Stimulated activated CD4-positive, alpha-beta T cell treated with anti-CD3 and anti-CD28 coated beads, Interleukin-12 subunit alpha, Interleukin-12 subunit beta, amount 100 ng/mL, for 4 hours (primary cell): ENCODE measurements around the gene PRKCA.

ENCODE experiments used
- DNase-seq: peaks from one replicate; pipeline ENCODE4 v3.0.0-alpha.2; 2020

The PRKCA gene

GRCh38 chr17:66860204-66860603 lies 557.8 kb downstream of the PRKCA start:
- no peak for DNase-seq
